Neuronal stem cell (in vitro differentiated cells): ENCODE measurements around the gene ETV6.

ENCODE experiments used
- DNase-seq: peaks from one replicate; pipeline ENCODE4 v3.0.0-alpha.2; 2013; ENCODE audit warnings: low spot score
- H2AFZ ChIP-seq: one replicate; pipeline ENCODE4 v1.6.1; 2013; ENCODE audit warnings: mild to moderate bottlenecking, low read length, inconsistent platforms
- H2AK5ac ChIP-seq: 2 replicates; pipeline ENCODE4 v1.6.1; 2013; ENCODE audit warnings: low read depth, mild to moderate bottlenecking, inconsistent platforms, low read length, moderate library complexity, mixed read lengths
- H2BK120ac ChIP-seq: 2 replicates; pipeline ENCODE4 v1.6.1; 2013; ENCODE audit warnings: low read depth, mild to moderate bottlenecking, inconsistent platforms, low read length, moderate library complexity, mixed read lengths
- H2BK12ac ChIP-seq: one replicate; pipeline ENCODE4 v1.6.1; 2013; ENCODE audit warnings: low read length, inconsistent platforms
- H2BK15ac ChIP-seq: 2 replicates; pipeline ENCODE4 v1.6.1; 2013; ENCODE audit warnings: mild to moderate bottlenecking, low read length, inconsistent platforms, mixed read lengths
- H2BK5ac ChIP-seq: one replicate; pipeline ENCODE4 v1.6.1; 2013; ENCODE audit warnings: inconsistent platforms, mild to moderate bottlenecking, low read length, moderate library complexity
- H3K14ac ChIP-seq: one replicate; pipeline ENCODE4 v1.6.1; 2013; ENCODE audit warnings: low read length, inconsistent platforms
- H3K18ac ChIP-seq: 2 replicates; pipeline ENCODE4 v1.6.1; 2013; ENCODE audit warnings: low read length, inconsistent platforms
- H3K23ac ChIP-seq: 2 replicates; pipeline ENCODE4 v1.6.1; 2013; ENCODE audit warnings: low read depth, mild to moderate bottlenecking, mixed read lengths, low read length, inconsistent platforms; ENCODE audit not compliant: poor library complexity
- H3K27ac ChIP-seq: replicated peaks from 3 replicates; pipeline ENCODE4 v1.5.1; 2013; ENCODE audit warnings: low read length, inconsistent platforms
- H3K27me3 ChIP-seq, 3 experiments: 2 replicates each; pipeline ENCODE4 v1.6.1; 2013; ENCODE audit warnings: low read length in 3 of 3, mild to moderate bottlenecking in 2 of 3, inconsistent platforms in 1 of 3, low read depth in 1 of 3, mixed read lengths in 1 of 3, moderate library complexity in 1 of 3; ENCODE audit not compliant: control insufficient read depth in 3 of 3, insufficient read depth in 3 of 3
- H3K36me3 ChIP-seq, 2 donors: replicated peaks in 1 of 2; 2 replicates each; pipeline ENCODE4 v1.6.1; 2013; ENCODE audit warnings: low read length in 2 of 2; ENCODE audit not compliant: control insufficient read depth in 2 of 2, insufficient read depth in 2 of 2
- H3K4ac ChIP-seq: 2 replicates; pipeline ENCODE4 v1.6.1; 2013; ENCODE audit warnings: inconsistent platforms, mild to moderate bottlenecking, low read length, moderate library complexity
- H3K4me1 ChIP-seq, 2 donors: 1 replicate in 1 of 2; 2 replicates in 1 of 2; pipeline ENCODE4 v1.6.1; 2013; ENCODE audit warnings: low read length in 2 of 2, low read depth in 1 of 2; ENCODE audit not compliant: control insufficient read depth in 2 of 2, insufficient read depth in 1 of 2
- H3K4me2 ChIP-seq: one replicate; pipeline ENCODE4 v1.6.1; 2013; ENCODE audit warnings: mild to moderate bottlenecking, low read length, inconsistent platforms; ENCODE audit not compliant: insufficient read depth, poor library complexity, severe bottlenecking
- H3K4me3 ChIP-seq, 2 donors: 2 replicates each; pipeline ENCODE4 v1.5.1; 2013; ENCODE audit warnings: low read length in 2 of 2, mild to moderate bottlenecking in 2 of 2, inconsistent platforms in 1 of 2, moderate library complexity in 1 of 2
- H3K79me1 ChIP-seq: one replicate; pipeline ENCODE4 v1.6.1; 2013; ENCODE audit warnings: low read depth, mild to moderate bottlenecking, inconsistent platforms, low read length, moderate library complexity
- H3K9ac ChIP-seq: one replicate; pipeline ENCODE4 v1.6.1; 2013; ENCODE audit warnings: mild to moderate bottlenecking, low read depth, low read length, inconsistent platforms; ENCODE audit not compliant: poor library complexity
- H3K9me3 ChIP-seq, 2 donors: replicated peaks in 1 of 2; 2 replicates each; pipeline versions ENCODE3 to v1.6.1; 2013; ENCODE audit warnings: low read length in 2 of 2, mild to moderate bottlenecking in 2 of 2, inconsistent platforms in 1 of 2, low read depth in 1 of 2, mixed read lengths in 1 of 2, moderate library complexity in 1 of 2; ENCODE audit not compliant: control insufficient read depth in 2 of 2, insufficient read depth in 1 of 2
- H4K8ac ChIP-seq: one replicate; pipeline ENCODE4 v1.6.1; 2013; ENCODE audit warnings: low read depth, mild to moderate bottlenecking, inconsistent platforms, low read length, moderate library complexity
- H4K91ac ChIP-seq: one replicate; pipeline ENCODE4 v1.6.1; 2013; ENCODE audit warnings: low read length, low read depth, mild to moderate bottlenecking, inconsistent platforms; ENCODE audit not compliant: poor library complexity
- WGBS, 2 donors: extraction: QIAGEN DNeasy Blood & Tissue Kit; methylation state at CpG; one replicate each; pipeline ENCODE4 v1.1.7; 2013; ENCODE audit warnings: missing lambda C conversion rate in 2 of 2, mixed read lengths in 1 of 2; ENCODE audit not compliant: insufficient read length in 2 of 2, insufficient replicate concordance in 1 of 2; ENCODE audit errors: extremely low coverage in 2 of 2; 5-methylcytosine and 5-hydroxymethylcytosine counted together

The ETV6 gene

DNA sequence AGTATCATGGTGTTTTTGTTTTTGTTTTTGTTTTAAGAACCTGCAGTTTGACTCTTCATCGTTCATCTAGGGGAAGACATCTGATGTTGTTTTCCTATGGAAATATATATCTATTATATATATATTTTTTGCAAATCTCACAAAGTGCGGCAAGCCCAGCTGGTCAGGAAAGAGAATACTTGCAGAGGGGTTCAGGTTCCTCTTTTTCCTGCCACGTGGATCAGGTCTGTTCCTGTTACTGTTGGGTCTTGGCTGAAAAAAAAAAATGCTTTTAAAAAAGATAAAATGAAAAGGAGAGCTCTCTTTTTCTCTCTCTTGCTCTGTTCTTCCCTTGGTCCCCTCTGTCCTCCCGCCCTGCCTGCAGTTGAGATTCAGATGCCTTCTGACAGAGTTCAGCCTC, 241.9 kb downstream of the ETV6 start:
- Histone ChIP-seq H2BK5ac (no peak overlapping the region), H4K91ac (no peak overlapping the region), H4K8ac (no peak overlapping the region), H3K27me3 (no peaks in the 10 kb centered on the region), H3K4me1 (peaks cover 0 to 20% of the 10 kb centered on the region in 2 donors), H3K9me3 (no peaks in the 10 kb centered on the region), H2BK120ac (no peak overlapping the region), H3K4me2 (no peak overlapping the region), H3K79me1 (no peaks in the 10 kb centered on the region), H3K18ac (peak overlapping the region; percentile 88), H2AK5ac (peak overlapping the region; percentile 82), H2BK15ac (no peak overlapping the region), H3K23ac (peak overlapping the region; percentile 61), H3K14ac (peak overlapping the region; percentile 78), H3K27ac (no peak overlapping the region), H3K9ac (no peak overlapping the region), H3K4me3 (no peak overlapping the region), H3K4ac (no peak overlapping the region), H2AFZ (no peak overlapping the region), H2BK12ac (no peak overlapping the region), H3K36me3 (peaks cover 5 to 60% of the 10 kb centered on the region in 2 donors)
- no CpG with 5 or more reads among the region's 4 CpGs for WGBS, 2 donors
- no peak for DNase-seq

- no peak overlapping the region for H3K4me3 ChIP-seq
- H3K23ac ChIP-seq = peak overlapping the region; percentile 61
- WGBS, 2 donors = no CpG with 5 or more reads among the region's 9 CpGs
- no peak overlapping the region for H2AFZ ChIP-seq
- H3K4me1 ChIP-seq = peaks cover 0 to 20% of the 10 kb centered on the region in 2 donors
- no peak overlapping the region for H3K9ac ChIP-seq
- no peak overlapping the region for H3K27ac ChIP-seq
- no peak overlapping the region for H3K4me2 ChIP-seq
- H2BK120ac ChIP-seq = no peak overlapping the region
- no peak overlapping the region for H2BK5ac ChIP-seq
- H2BK15ac ChIP-seq = no peak overlapping the region
- H2BK12ac ChIP-seq = no peak overlapping the region
- peak overlapping the region; percentile 78 for H3K14ac ChIP-seq
- H3K79me1 ChIP-seq = no peaks in the 10 kb centered on the region
- no peaks in the 10 kb centered on the region for H3K9me3 ChIP-seq
- DNase-seq = no peak
- H4K91ac ChIP-seq = peak overlapping the region; percentile 64
- H2AK5ac ChIP-seq = peak overlapping the region; percentile 82
- peak overlapping the region; percentile 88 for H3K18ac ChIP-seq
- H3K27me3 ChIP-seq = no peaks in the 10 kb centered on the region
- no peak overlapping the region for H4K8ac ChIP-seq
- H3K36me3 ChIP-seq = peaks cover 3 to 54% of the 10 kb centered on the region in 2 donors
- H3K4ac ChIP-seq = no peak overlapping the region
Measured at GRCh38 chr12:11891754-11892386, 242.4 kb downstream of the ETV6 start.

- Histone ChIP-seq H3K9ac (no peak overlapping the region), H3K9me3 (no peaks in the 10 kb centered on the region), H3K36me3 (peaks cover 3 to 38% of the 10 kb centered on the region in 2 donors), H3K4ac (no peak overlapping the region), H2BK120ac (no peak overlapping the region), H2BK15ac (no peak overlapping the region), H3K23ac (no peak overlapping the region), H4K91ac (no peak overlapping the region), H2AFZ (no peak overlapping the region), H4K8ac (no peak overlapping the region), H3K79me1 (no peaks in the 10 kb centered on the region), H3K14ac (no peak overlapping the region), H3K27me3 (no peaks in the 10 kb centered on the region), H2AK5ac (no peak overlapping the region), H2BK5ac (no peak overlapping the region), H3K18ac (no peak overlapping the region), H3K27ac (no peak overlapping the region), H3K4me2 (no peak overlapping the region), H3K4me3 (no peak overlapping the region), H2BK12ac (no peak overlapping the region), H3K4me1 (peaks cover 0 to 20% of the 10 kb centered on the region in 2 donors)
- WGBS, 2 donors = no CpG with 5 or more reads among the region's 4 CpGs
- DNase-seq = no peak
Measured at GRCh38 chr12:11893998-11894397, 244.5 kb downstream of the ETV6 start.

DNA sequence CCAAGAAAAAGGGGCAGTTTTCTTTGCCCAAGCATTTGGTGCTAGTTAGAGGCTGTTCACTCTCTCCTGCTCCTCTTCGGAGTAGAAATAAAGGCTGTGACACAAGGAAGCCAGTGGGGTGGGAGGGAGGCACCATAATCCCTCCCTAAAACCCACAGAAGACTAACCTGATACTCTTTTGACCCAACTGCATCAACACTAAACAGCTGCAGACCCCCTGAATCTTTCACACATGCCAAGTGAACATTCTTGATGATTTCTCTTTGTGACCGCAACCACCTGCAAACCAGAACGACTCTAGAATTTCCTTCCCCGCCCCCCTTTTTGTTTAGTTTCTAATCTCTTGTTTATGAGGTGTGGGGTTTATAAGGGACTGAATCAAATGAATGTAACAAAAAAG, 245.4 kb downstream of the ETV6 start:
- no peak overlapping the region for H3K9ac ChIP-seq
- no peak for DNase-seq
- H3K18ac ChIP-seq = no peak overlapping the region
- no peak overlapping the region for H2BK15ac ChIP-seq
- H3K27me3 ChIP-seq = no peaks in the 10 kb centered on the region
- peaks cover 3 to 32% of the 10 kb centered on the region in 2 donors for H3K36me3 ChIP-seq
- H3K14ac ChIP-seq = no peak overlapping the region
- no peaks in the 10 kb centered on the region for H3K9me3 ChIP-seq
- H3K4me3 ChIP-seq = no peak overlapping the region
- H4K8ac ChIP-seq = no peak overlapping the region
- peaks cover 0 to 20% of the 10 kb centered on the region in 2 donors for H3K4me1 ChIP-seq
- no CpG with 5 or more reads among the region's 4 CpGs for WGBS, 2 donors
- H2BK12ac ChIP-seq = no peak overlapping the region
- H3K27ac ChIP-seq = peak overlapping the region; percentile 41
- no peak overlapping the region for H2AK5ac ChIP-seq
- no peaks in the 10 kb centered on the region for H3K79me1 ChIP-seq
- H2BK5ac ChIP-seq = no peak overlapping the region
- H3K4me2 ChIP-seq = no peak overlapping the region
- H4K91ac ChIP-seq = no peak overlapping the region
- no peak overlapping the region for H3K23ac ChIP-seq
- no peak overlapping the region for H3K4ac ChIP-seq
- no peak overlapping the region for H2BK120ac ChIP-seq
- no peak overlapping the region for H2AFZ ChIP-seq
